Measurements from ENCODE around the gene DSPP. TPM values are rescaled to one million over a fixed set of nuclear protein-coding genes. Genes with fewer than 3 reads are reported as not detected.

Gene DSPP
- polyA plus RNA-seq, 1 donor (not counting 4 experiments of a cell fraction or from before 2014, with no cell fraction given): not detected

DNA sequence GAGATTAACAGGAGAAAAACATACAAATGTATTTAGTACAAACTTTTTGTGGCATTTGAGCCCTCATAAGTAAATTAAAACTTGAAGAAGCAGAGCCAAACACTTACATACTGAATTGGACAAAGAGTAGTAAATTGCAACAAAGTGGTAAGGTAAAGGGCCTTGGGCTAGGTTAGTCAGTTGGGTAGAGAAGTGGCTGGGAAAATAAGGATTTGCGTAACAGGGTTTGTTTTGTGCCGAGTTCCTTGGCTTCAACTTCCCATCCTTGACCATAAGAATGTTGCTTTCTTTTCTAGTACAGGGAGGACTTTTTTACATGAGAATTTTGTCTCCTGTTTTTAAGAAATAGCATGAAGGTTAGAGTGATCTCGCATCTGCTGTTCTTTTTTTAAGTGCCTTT is 33.3 kb upstream of the DSPP start:
- Histone ChIP-seq H3K9me3 (ENCODE audit: control insufficient read depth, low read depth, low read length) (no peaks in the 10 kb centered on the region), H3K27me3 (ENCODE audit: control insufficient read depth, extremely low read depth, insufficient read depth, low read length) (no peaks in the 10 kb centered on the region), H3K4me2 (ENCODE audit: control insufficient read depth, extremely low read depth, insufficient read depth, low read depth, low read length) (no peak overlapping the region), H4K20me1 (ENCODE audit: control insufficient read depth, extremely low read depth, insufficient read depth, low read length) (no peaks in the 10 kb centered on the region), H3K9ac (ENCODE audit: control insufficient read depth, extremely low read depth, insufficient read depth, low read length) (no peak overlapping the region), H2AFZ (ENCODE audit: control insufficient read depth, low read length) (no peak overlapping the region), H3K4me1 (ENCODE audit: control insufficient read depth, extremely low read depth, insufficient read depth, low read length) (no peaks in the 10 kb centered on the region), H3K9me1 (ENCODE audit: control insufficient read depth, extremely low read depth, insufficient read depth, low read length) (no peaks in the 10 kb centered on the region), H3K4me3 (ENCODE audit: control insufficient read depth in 2 of 3, extremely low read depth in 1 of 3, insufficient read depth in 2 of 3, low read depth in 1 of 3, low read length in 3 of 3) (no peak overlapping the region), H3K79me2 (ENCODE audit: control insufficient read depth, insufficient read depth, low read length) (no peaks in the 10 kb centered on the region), H3K27ac (ENCODE audit: control insufficient read depth, insufficient read depth, low read length) (no peak overlapping the region), H3K36me3 (ENCODE audit: control insufficient read depth in 2 of 2, extremely low read depth in 1 of 2, insufficient read depth in 2 of 2, low read length in 2 of 2) (no peaks in the 10 kb centered on the region)
- dilution Hi-C loops (cut with MboI; ENCODE audit: extremely low pct_ligation_motif_present, low sequenced_read_pairs): no loop called here
- no peak for DNase-seq (ENCODE audit: low read depth, low spot score)
- TF ChIP-seq EZH2 (IDR thresholded peaks at IDR 0.05; ENCODE audit: low read length): no peak
- TF ChIP-seq, protein P1, sequence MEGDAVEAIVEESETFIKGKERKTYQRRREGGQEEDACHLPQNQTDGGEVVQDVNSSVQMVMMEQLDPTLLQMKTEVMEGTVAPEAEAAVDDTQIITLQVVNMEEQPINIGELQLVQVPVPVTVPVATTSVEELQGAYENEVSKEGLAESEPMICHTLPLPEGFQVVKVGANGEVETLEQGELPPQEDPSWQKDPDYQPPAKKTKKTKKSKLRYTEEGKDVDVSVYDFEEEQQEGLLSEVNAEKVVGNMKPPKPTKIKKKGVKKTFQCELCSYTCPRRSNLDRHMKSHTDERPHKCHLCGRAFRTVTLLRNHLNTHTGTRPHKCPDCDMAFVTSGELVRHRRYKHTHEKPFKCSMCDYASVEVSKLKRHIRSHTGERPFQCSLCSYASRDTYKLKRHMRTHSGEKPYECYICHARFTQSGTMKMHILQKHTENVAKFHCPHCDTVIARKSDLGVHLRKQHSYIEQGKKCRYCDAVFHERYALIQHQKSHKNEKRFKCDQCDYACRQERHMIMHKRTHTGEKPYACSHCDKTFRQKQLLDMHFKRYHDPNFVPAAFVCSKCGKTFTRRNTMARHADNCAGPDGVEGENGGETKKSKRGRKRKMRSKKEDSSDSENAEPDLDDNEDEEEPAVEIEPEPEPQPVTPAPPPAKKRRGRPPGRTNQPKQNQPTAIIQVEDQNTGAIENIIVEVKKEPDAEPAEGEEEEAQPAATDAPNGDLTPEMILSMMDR (optimal IDR thresholded peaks at IDR 0.05 in 1 of 3, IDR thresholded peaks at IDR 0.05 in 1 of 3, conservative IDR thresholded peaks at IDR 0.05 in 1 of 3; ENCODE audit: extremely low read depth in 1 of 3, insufficient read depth in 2 of 3, low read length in 3 of 3): no peak
- no peak for FAIRE-seq

DNA sequence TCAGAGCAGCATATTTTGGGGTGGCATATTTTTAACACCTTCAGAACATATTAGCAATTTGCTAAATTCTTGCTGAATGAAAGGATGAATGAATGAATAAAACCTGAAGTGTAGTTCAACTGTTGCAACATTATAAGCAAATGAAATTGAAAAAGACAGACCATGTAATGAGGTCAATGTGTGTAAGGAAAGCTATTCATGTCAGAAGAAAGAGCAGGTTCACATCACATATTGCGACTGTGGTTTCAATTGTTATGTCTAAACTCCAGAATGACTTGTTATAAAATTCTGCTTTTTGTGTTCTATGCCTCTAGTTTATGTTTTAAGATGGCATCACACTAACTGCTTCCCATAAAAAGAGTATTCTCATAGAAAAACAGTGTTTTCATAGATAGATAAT is 32.9 kb upstream of the DSPP start:
- TF ChIP-seq EZH2 (IDR thresholded peaks at IDR 0.05; ENCODE audit: low read length): no peak
- TF ChIP-seq, protein P1 (optimal IDR thresholded peaks at IDR 0.05 in 1 of 3, IDR thresholded peaks at IDR 0.05 in 1 of 3, conservative IDR thresholded peaks at IDR 0.05 in 1 of 3; ENCODE audit: extremely low read depth in 1 of 3, insufficient read depth in 2 of 3, low read length in 3 of 3): no peak
- Histone ChIP-seq H3K9me3 (ENCODE audit: control insufficient read depth, low read depth, low read length) (no peaks in the 10 kb centered on the region), H2AFZ (ENCODE audit: control insufficient read depth, low read length) (no peak overlapping the region), H4K20me1 (ENCODE audit: control insufficient read depth, extremely low read depth, insufficient read depth, low read length) (no peaks in the 10 kb centered on the region), H3K4me1 (ENCODE audit: control insufficient read depth, extremely low read depth, insufficient read depth, low read length) (no peaks in the 10 kb centered on the region), H3K9me1 (ENCODE audit: control insufficient read depth, extremely low read depth, insufficient read depth, low read length) (no peaks in the 10 kb centered on the region), H3K27ac (ENCODE audit: control insufficient read depth, insufficient read depth, low read length) (no peak overlapping the region), H3K4me3 (ENCODE audit: control insufficient read depth in 2 of 3, extremely low read depth in 1 of 3, insufficient read depth in 2 of 3, low read depth in 1 of 3, low read length in 3 of 3) (no peak overlapping the region), H3K27me3 (ENCODE audit: control insufficient read depth, extremely low read depth, insufficient read depth, low read length) (no peaks in the 10 kb centered on the region), H3K79me2 (ENCODE audit: control insufficient read depth, insufficient read depth, low read length) (no peaks in the 10 kb centered on the region), H3K36me3 (ENCODE audit: control insufficient read depth in 2 of 2, extremely low read depth in 1 of 2, insufficient read depth in 2 of 2, low read length in 2 of 2) (no peaks in the 10 kb centered on the region), H3K9ac (ENCODE audit: control insufficient read depth, extremely low read depth, insufficient read depth, low read length) (no peak overlapping the region), H3K4me2 (ENCODE audit: control insufficient read depth, extremely low read depth, insufficient read depth, low read depth, low read length) (no peak overlapping the region)
- dilution Hi-C loops (cut with MboI; ENCODE audit: extremely low pct_ligation_motif_present, low sequenced_read_pairs): no loop called here
- FAIRE-seq (no peak), DNase-seq (ENCODE audit: low read depth, low spot score) (no peak)
